Left ventricle myocardium superior (tissue), 1 donor: Measurements from ENCODE around the gene RNF7. TPM values are rescaled to one million over a fixed set of nuclear protein-coding genes. Genes with fewer than 3 reads are reported as not detected.
"Not testable (repeated sequence)": the region's sequence is repeated elsewhere in the genome, so short reads cannot be mapped to it uniquely, and the experiment has no call there.

ENCODE experiments used
- ATAC-seq: fragments of 200-7000 bp; cut with Tn5 transposase; one replicate; pipeline ENCODE4 v1.9.1; 2020; ENCODE audit warnings: mild to moderate bottlenecking, moderate library complexity
- DNase-seq: peaks from one replicate; pipeline ENCODE4 v3.0.0-alpha.2; 2020
- intact Hi-C: fragments of 100-400 bp; cut with micrococcal nuclease; formaldehyde crosslinking; loops from one replicate; pipeline ENCODE4 v1.11.0; 2022
- total RNA-seq: library from RNA; stranded (reverse); fragmentation: NEBNext Ultra II Directional; extraction: Animal tissue kit (Norgen Biotek cat#: 25700); gene quantifications from one replicate; pipeline ENCODE4 v1.2.1, GENCODE V29; 2021
- donor health status: DM: no; HTN: yes; CAD: no; lungs with severe emphysema.

RNF7 gene
- total RNA-seq, 1 donor from 2014 or later, result 85.0 TPM

- no peak for DNase-seq
- no peak for ATAC-seq
- intact Hi-C loops, result no loop called here
Observed at GRCh38 chr3:141769221-141769894, 31.3 kb downstream of the RNF7 start.

DNA sequence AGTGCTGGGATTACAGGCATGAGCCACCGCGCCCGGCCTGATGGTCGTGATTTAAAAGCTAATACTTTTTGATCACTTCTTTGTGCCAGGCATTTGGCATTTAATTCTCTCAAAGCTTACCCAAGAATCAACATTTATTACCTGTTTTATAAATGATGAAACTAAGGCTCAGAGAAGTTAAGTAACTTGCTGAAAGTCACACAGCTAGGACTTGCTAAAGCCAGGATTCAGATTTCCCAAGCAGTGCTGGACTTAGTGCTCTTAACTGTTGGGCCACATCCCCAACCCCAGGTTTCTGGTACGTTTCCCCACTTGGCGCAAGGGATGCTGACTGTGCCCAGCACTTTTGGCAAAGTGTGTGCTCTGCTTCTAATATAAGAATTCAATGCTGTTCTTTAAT, 35.6 kb downstream of the RNF7 start:
- DNase-seq (no peak), ATAC-seq (no peak)
- intact Hi-C loops, result no loop called here

- ATAC-seq (no peak), DNase-seq (no peak)
- intact Hi-C loops, result no loop called here
Observed at GRCh38 chr3:141776376-141776775, 38.3 kb downstream of the RNF7 start.

DNA sequence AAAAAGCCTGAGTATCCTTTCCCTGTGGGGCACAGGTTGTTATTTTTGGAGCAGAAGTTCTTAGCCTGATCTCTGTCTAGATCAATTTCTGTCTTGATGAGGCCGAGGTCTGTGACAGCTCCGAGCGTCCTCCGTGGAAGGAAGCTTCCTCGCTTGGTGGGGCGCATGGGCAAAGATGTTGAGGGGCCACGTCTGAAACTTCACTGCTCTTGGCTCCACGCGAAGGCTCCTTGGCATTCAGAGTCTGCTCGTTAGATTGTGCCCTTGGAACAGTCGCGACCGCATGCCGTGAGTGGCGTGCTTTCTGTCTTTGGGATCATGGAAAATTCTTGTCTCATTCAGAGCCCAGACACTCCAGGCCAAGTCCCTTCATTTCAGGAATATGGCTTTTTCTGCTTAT, 38.8 kb downstream of the RNF7 start:
- DNase-seq, result no peak
- intact Hi-C loops, result no loop called here
- ATAC-seq, result no peak

GRCh38 chr3:141777957-141778813, 40.1 kb downstream of the RNF7 start:
- ATAC-seq (no peak), DNase-seq (no peak)
- intact Hi-C loops, result no loop called here

- intact Hi-C loops, result no loop called here
- ATAC-seq, result no peak
Observed at GRCh38 chr3:141779667-141780066, 41.6 kb downstream of the RNF7 start.

GRCh38 chr3:141782386-141782932, 44.4 kb downstream of the RNF7 start:
- intact Hi-C loops, result no loop called here
- no peak for DNase-seq
- ATAC-seq, result no peak

More at GRCh38 chr3:141779667-141780066, 41.6 kb downstream of the RNF7 start:
- no peak for DNase-seq

DNA sequence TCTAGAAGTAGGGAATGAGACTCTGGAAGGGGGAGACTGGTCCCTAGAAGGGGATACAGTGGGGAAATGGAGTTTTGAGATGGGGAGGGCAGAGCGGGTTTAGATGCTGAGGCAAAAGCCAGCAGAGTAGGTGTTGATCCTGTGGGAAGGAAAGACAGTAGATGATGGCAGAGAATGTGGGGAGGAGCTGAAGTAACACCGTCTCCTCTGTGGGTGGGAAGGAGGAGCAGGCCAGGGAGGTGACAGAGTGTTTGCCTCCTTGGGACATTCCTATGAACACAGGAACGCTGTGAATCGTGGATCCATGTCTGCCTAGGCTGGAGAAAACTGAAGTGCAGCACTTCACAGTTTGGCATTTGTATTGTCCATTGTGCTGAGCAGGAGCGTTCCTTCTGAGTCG, 45.5 kb downstream of the RNF7 start:
- ATAC-seq (no peak), DNase-seq (no peak)
- intact Hi-C loops, result no loop called here

- intact Hi-C loops, result no loop called here
- no peak for ATAC-seq
- no peak for DNase-seq
Observed at GRCh38 chr3:141784096-141784495, 46.0 kb downstream of the RNF7 start.

DNA sequence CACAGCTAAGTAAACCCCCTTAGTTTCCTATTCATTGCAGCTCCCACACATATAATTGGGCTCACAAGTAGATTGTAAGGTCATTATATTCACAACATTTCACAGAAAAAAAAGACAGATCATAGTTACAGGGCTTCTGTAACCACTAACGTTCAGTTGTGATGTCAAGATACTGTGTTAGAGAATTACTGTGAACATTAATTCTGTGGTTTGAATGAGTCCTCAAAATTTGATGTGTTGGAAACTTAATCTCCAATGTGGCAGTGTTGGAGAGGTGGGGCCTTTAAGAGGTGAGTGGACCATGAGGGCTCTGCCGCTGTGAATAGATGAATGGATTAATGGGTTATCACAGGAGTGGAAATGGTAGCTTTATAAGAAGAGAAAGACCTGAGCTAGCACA, 46.4 kb downstream of the RNF7 start:
- intact Hi-C loops, result no loop called here
- DNase-seq, result no peak
- ATAC-seq, result no peak

DNA sequence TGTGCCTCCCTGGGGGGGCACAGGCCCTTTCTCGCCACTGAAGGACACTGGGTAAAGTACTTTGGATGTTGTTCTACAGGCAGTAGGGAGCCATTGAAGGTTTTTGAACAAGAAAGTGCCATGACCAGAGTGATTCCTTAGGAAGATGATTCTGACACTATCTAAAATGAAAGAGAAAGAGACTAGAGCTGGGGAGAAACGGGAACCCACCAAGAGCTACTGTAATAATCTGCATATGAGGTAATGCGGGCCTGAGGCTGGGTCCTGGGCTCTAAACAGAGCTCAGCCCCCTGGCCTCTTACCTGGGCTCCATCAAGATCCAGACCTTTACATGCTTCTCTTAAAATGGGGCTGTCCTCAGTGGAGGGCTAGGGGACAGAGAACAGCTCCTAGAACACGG, 50.1 kb downstream of the RNF7 start:
- DNase-seq (no peak), ATAC-seq (no peak)
- intact Hi-C loops, result no loop called here

- DNase-seq, intact Hi-C loops, ATAC-seq: not testable (repeated sequence)
Observed at GRCh38 chr3:141788750-141789149, 50.7 kb downstream of the RNF7 start.

DNA sequence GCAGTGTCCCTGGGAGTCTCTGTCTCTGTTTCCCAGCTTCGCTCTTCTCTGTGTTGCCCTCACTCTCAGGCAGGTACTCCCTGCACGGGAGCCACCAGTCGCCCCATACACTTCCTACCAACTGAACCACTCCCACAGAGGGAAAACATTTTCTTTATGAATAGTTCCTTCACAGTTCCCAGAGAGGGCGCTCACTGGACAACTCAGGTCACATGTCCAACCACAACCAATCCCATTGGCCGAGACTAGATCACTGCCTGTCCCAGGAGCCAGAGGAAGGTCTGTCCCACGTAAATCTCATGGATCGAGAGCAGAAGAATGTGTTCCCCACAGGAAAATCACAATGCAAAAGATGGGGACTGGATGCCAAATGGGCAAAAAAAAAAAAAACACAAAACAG, 51.2 kb downstream of the RNF7 start:
- intact Hi-C loops, result no loop called here
- DNase-seq (no peak), ATAC-seq (no peak)

DNA sequence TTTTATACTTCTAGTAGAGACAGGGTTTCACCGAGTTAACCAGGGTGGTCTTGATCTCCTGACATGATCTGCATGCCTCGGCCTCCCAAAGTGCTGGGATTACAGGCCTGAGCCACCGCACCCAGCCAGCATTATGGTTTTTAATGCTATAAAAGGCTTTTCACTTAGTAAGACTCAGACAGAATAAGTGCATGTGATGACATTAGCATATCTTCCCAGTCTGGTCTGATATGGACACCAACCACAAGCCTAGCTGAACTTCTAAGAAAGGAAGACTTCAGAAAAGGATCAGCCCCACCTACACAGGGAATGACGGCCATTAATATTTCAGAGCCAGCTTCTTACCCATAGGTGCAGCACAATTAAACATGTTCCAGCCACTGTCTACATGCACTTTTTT, 52.1 kb downstream of the RNF7 start:
- no peak for ATAC-seq
- DNase-seq, result no peak
- intact Hi-C loops, result no loop called here

DNA sequence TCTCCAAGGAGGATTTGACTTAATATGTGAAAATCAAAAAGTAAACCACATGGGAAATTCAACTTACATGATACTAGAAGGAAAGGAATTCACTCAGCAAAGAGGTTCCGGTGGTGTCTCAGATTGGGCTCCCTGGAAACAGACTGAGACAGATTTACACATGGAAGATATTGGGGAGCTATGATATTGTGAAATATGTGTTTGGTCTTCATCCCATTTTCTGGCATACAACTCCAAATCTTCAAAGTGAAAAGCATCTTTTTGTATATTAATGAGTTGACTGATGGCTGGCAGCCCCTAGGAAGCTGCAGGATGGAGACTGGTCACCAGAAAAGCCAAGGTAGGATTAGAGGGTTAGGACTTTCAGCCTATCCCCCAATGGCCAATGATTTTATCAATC, 54.4 kb downstream of the RNF7 start:
- intact Hi-C loops, result no loop called here
- ATAC-seq (no peak), DNase-seq (no peak)

DNA sequence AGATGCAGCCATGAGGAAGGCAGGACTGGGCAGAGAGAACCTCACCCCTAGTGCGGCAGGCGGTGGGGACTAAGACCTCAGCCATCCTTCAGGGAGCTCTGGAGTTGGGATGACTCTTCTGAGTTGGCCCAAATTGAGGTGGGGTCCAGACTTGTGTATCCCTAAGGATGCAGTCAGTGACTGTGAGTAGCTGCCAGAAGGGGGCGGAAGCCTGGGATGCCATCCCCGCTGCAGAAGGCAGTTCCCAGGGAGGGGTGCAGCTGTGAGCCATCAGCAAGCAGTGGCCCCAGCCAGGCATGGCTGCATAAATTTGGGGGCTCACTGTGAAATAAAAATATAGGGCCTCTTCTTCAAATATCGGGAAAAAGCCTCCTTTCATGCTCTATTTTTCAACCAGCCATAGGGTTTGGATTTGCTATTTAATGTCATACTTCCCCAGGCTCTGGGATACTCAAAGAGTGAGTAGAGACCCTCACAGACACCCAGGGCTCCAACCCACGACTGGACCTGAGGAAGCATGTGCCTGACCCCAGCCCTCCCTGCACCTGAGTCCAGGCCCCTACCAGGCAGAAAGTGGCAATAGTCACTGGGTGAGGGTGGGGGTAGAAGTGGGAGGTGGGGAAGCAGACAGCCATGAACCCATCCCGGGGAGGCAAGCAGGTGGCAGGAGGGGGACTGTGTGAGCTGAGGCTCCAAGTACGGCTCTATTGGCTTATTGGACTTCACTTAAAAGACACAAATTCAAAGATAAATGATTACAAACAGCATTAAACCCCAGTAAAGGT, 55.6 kb downstream of the RNF7 start:
- ATAC-seq (no peak), DNase-seq (no peak)
- intact Hi-C loops, result no loop called here

DNA sequence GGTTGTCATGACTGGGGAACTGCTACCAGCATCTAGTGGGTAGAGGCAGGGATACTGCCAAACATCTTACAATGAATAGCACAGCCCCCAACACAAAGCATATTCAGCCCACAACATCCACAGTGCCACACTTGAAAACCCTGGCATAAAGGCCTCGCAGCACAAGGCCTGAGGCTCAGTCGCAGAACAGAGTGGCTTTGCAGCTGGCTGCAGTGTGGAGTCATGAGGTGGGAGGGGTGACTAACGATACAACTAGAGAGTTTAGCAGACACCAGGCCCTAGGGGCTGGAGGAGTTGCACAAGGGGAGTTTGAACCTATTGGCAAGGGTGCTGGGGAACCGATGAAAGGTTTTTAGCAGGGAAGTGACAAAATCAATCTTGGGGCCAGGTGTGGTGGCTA, 57.2 kb downstream of the RNF7 start:
- no peak for DNase-seq
- ATAC-seq, result no peak
- intact Hi-C loops, result no loop called here

GRCh38 chr3:141795741-141796080, 57.6 kb downstream of the RNF7 start:
- intact Hi-C loops, result no loop called here
- DNase-seq (no peak), ATAC-seq (no peak)

DNA sequence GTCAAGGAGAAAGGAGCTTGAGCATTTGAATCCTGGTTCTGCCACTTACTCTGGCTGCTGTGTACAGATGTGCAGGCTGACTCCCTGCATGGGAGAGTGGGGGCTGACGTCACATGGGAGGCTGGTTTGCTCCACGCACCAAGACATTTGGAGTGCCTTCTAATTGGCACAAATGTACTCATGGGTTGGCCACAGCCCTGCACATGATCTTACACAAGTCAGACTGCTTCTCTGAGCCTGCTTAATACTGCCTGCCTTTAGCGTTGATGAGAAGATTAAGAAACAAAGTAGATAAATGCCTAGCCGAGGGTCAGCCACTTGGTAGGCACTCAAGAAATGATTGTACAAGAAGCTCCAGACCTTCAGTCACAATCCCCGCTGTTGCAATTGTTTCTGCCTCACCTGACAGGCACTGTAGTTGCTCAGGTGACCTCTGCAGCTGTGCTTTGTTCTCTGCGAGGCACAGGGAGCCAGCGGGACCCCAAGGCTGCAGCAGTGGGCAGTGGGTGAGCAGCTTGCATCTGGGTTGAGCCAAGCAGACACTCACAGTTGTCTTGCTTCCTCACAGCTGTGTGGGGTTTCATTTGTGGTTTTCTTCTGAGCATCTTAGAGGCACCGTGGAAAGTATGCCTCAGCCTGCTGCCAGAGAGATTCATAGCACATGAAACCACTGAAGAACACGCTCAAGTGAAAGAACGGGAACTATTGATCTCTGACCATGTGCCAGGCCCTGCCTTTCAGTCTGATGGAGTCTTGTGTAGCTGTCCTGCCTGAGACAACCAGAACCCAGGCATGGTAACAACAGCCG, 58.2 kb downstream of the RNF7 start:
- DNase-seq (peak; percentile 77), ATAC-seq (peak; percentile 75)
- intact Hi-C loops, result no loop called here
